Daoy (cell line): ENCODE measurements around the gene CNGA2. TPM values are rescaled to one million over a fixed set of nuclear protein-coding genes. Genes with fewer than 3 reads are reported as not detected.
"Not testable (repeated sequence)": the region's sequence is repeated elsewhere in the genome, so short reads cannot be mapped to it uniquely, and the experiment has no call there.

Experiments used
- DNase-seq: peaks from one replicate; pipeline ENCODE4 v3.0.0-alpha.2; 2015; ENCODE audit warnings: low read depth
- total RNA-seq: library from RNA; depleted of rRNA; stranded (reverse); fragments of >200 nt; shearing (Covaris generic); gene quantifications from 2 replicates; pipeline ENCODE4 v1.2.3, GENCODE V29; 2014; rRNA removed

Gene CNGA2
- total RNA-seq = not detected in 2 replicates

GRCh38 chrX:151734446-151734845, at the start of gene CNGA2:
TSS of gene CNGA2 (plus strand) at chrX:151734746. CDS start at chrX:151738484, 3,738 bp downstream.
- DNase-seq = no peak

DNA sequence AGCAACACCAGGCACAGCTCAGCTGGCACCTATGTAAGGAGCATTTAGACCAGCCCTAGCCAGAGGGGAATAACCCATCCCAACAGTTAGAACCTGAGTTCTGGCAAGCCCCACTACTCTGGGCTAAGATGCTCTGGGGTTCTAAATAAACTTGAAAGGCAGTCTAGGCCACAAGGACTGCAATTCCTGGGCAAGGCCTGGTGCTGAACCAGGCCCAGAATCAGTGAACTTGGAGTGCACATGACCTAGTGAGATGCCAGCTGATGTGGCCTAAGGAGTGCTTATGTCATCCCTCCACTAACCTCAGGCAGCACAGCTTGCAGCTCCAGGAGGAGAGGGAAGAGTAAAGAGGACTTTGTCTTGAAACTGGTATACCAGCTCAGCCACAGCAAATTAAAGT, 46.9 kb upstream of the CNGA2 start:
- DNase-seq = no peak

- no peak for DNase-seq
Observed at GRCh38 chrX:151688695-151689094, 45.9 kb upstream of the CNGA2 start.

DNA sequence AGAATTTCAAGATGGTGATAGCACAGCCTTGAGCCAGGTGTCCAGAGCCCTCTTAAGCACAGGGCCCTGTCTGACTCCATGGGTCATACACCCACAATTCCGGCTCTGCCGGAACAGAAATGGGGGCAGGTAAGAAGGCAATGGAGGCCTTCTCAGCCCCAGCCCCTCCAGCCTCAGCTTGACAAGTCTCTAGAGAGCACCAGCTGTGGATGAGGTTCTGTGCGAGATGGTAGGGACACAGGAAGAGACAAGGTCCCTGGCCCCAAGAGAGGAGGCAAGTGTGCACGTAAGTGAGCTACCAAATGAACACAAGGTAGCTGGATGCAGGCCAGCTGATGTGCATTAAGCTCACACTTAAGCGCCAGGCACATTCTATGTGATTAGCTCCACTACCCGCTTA, 41.7 kb upstream of the CNGA2 start:
- DNase-seq = no peak

GRCh38 chrX:151694121-151694520, 40.4 kb upstream of the CNGA2 start:
- DNase-seq = no peak

- no peak for DNase-seq
Observed at GRCh38 chrX:151694661-151695582, 39.6 kb upstream of the CNGA2 start, which contains the start of gene PRRG3. TSS of gene PRRG3 (plus strand) at chrX:151695458. CDS start at chrX:151698815, 3,357 bp downstream.

GRCh38 chrX:151695583-151696340, 38.8 kb upstream of the CNGA2 start:
- no peak for DNase-seq

GRCh38 chrX:151697082-151697481, 37.5 kb upstream of the CNGA2 start:
- not testable (repeated sequence) for DNase-seq

- DNase-seq = peak; percentile 82
Observed at GRCh38 chrX:151697522-151697921, 37.0 kb upstream of the CNGA2 start.

GRCh38 chrX:151698485-151698884, 36.1 kb upstream of the CNGA2 start:
- DNase-seq = no peak

GRCh38 chrX:151699746-151700145, 34.8 kb upstream of the CNGA2 start:
- no peak for DNase-seq

DNA sequence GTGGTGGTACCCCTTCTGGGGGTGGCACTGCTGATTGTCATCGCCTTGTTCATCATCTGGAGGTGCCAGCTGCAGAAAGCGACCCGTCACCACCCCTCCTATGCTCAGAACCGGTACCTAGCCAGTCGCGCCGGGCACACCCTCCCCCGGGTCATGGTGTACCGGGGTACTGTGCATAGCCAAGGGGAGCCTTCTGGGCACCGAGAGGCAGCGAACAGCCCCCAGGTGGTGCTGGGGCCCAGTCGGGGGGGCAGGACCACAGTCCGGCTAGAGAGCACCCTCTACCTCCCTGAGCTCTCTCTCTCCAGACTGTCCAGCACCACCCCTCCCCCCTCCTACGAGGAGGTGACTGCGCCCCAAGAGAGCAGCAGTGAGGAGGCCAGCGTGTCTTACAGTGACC, 34.0 kb upstream of the CNGA2 start:
- no peak for DNase-seq

DNA sequence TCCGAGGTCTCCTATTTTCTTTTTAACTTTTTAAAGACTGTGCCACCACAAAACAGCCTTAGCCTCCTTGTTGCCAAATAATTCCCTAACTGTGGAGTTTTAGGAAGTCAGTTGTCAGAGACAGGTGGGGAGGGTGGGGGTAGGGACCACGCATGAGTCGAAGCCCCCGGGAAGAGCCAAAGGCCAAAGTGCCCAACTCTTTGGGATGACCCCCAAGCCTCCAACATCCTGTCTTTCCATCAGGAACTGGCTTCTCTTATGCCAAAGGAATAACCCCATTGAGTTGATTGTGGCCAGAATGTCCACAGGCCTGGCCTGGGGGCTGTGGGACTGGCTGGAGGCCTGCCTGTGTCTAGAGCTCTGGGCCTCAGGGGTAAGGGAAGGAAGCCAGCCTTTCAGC, 33.5 kb upstream of the CNGA2 start:
- no peak for DNase-seq

DNA sequence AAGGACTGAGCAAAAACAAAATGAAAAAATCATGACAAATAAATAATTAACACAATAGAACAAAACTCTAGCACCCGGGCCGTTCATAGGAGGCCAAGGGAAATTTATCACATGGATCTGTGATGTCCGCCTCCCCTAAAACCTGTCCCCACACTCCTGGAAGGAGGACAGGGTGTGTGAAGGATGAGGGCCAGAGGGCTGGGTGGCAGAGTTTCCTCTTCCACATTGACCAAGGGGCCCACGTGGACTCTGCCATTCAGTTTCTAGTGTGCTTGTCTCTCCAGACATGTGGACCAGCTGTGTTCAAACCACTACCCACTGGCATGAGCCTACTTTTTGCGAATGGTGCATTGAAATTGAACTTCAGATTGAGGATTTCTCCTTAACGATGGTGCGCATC, 33.0 kb upstream of the CNGA2 start:
- DNase-seq = no peak

GRCh38 chrX:151702026-151702714, 32.4 kb upstream of the CNGA2 start:
- no peak for DNase-seq

DNA sequence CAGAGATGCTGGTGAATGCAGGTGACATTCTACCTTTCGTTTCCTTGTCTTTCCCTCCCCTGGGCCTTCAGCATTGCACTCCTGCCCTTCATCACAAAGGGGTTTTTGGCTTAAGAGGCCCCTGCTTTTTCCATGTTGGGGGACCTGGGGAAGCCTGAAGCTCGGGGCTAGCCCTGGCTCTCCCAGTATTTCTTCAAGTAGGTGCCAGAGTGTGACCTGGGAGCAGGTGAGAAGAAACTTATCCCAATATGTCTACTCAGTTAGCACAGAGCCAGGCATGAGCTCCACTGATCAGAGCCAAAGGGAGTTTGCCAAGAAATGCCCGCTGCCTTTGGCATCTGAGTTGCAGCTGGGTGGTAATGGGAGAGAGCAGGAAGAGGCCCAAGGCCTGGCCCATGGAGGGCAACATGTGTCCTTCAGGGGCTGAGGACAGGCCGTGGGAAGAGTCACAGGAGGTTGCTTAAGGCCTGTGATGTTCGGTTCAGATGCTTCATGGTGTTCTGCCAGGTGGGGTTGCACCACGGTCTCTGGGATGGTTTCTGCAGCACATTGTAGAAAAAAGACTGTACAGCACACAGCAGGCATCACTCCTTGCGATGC, 31.7 kb upstream of the CNGA2 start:
- DNase-seq = no peak

GRCh38 chrX:151703487-151703886, 31.1 kb upstream of the CNGA2 start:
- peak; percentile 6 for DNase-seq

- DNase-seq = no peak
Observed at GRCh38 chrX:151704041-151704663, 30.4 kb upstream of the CNGA2 start.

DNA sequence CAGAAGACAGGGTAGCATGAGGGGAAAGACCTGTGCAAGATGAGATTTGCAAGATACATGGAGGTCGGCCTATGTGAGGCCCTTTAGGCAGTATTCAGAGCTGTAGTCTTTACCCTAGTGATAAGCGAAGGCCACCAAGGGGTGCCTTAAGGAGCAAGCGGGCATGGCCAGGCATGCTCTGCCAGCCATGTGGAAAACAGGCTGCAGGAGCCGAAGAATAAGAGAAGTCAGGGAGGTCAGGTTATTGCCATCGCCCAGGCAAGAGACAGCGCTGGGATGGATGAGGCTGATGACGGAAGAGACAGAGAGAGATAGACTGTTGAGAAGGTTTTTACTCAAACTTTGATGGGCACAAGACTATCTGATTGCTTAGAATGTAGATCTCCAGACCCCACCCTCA, 25.7 kb upstream of the CNGA2 start:
- DNase-seq = no peak

DNA sequence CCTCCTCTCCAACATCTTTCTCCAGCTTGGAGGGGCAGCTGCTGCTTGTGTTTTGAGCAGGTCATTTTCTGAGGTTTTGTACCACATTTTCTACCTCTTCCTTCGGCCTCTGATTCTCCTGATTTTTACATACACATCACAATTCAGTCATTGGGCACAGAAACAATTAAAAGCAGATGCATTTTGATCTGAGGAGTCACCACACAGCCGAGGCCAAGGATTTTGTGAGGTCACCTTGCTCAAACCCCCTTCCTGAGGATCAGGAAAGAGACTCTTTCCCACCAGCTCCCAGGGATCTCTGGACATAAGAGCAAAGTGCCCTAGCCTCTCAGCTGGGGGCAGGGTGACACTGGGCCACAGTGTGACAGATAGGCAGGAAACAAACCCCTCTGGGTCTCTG, 24.1 kb upstream of the CNGA2 start:
- no peak for DNase-seq

GRCh38 chrX:151711154-151711553, 23.4 kb upstream of the CNGA2 start:
- no peak for DNase-seq
